Measurements from ENCODE around the gene LAP3. TPM values are rescaled to one million over a fixed set of nuclear protein-coding genes. Genes with fewer than 3 reads are reported as not detected.
A peak's percentile ranks its signal among the peaks of the same experiment; 100 is the strongest.

The LAP3 gene
- total RNA-seq, 1 experiment from 2014 or later: 71.0 TPM

DNA sequence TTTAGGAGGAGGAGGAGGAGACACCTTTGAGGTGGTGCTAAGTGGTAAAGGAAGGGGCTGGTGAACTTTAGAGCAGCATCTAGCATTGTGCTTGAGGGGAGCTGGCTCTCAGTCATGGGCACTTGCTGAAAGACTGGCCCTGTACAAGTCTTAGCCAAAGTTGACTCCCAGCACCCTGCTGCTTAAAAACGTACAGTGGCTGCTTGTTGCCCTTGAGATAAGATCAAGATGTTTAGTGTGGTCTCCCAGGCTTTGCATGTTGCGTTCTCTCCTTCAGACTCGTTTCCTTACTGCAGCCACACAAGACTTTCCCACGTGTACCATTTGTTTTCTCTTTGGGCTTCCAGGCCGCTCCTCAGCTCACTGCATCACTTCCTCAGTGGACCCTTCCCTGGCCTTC lies 39.3 kb downstream of the LAP3 start:
- DNase-seq (ENCODE audit: low spot score): no peak

DNA sequence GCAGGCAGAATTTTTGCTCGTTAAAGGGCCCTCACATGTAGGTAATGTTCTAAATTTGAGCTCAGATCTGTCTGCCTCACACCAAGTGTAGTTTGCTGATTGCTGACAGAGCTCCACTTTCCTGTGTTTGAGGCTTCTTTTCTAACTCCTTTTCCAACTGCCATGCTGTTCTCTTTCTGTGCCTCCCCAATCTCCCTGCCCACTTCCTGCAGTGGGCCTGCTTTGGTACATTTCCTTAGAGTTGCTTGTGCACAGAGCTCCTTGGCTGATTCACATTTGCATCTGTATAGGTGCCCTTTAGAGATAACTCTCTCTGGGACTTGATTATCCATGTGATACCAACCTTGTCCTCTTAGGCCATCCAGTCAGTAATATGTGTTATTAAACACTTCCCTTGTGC lies 41.9 kb downstream of the LAP3 start:
- DNase-seq (ENCODE audit: low spot score): no peak

DNA sequence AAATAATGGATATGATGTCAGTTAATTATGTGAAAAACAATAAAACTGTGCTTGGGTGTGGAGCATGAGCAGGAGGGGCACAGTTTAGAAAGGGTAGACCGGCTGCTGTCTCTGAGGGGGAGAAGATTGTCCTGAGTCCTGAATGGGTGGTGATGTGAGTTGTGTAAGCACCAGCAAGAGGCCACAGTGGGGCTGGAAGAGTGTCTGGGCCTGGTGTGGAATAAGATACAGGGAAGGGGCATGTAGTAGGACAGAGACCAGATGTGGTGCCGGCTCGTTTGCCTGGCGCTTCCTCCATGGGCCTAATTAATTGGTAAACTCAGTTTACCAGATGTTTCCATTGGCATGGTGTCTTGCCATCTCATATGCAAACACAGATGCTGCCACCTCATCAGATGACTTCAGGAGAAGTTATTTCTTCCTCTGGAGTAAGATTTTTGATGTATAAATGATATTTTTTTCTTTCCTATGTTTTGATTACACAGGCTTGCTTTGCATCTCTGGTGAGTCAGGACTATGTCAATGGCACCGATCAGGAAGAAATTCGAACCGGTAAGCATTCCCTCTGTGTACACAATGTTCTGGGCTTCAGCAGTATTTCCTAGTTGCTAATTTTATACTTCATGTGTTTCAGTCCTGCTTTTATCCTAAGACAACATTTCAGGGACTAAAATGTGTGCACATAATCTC lies 42.6 kb downstream of the LAP3 start:
- DNase-seq (ENCODE audit: low spot score): no peak

DNA sequence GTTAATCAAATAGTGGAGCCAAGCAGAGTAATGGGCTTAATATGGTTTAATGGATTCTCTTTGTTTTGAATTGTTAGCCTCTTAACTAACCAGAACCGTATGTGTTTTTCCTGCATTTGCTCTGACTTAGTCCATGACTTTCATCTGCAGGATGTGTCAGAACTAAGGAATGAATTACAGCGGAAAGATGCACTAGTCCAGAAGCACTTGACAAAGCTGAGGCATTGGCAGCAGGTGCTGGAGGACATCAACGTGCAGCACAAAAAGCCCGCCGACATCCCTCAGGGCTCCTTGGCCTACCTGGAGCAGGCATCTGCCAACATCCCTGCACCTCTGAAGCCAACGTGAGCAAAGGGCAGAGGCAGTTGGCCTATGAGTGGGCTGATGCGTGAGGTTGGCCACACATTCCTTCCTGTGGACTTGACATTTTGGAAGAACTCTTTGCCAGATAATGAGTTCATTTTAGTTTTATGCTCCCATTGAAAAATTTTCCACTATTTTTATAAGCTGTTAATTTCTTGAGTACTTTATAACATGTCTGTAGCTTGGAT lies 46.5 kb downstream of the LAP3 start:
- DNase-seq (ENCODE audit: low spot score): no peak

DNA sequence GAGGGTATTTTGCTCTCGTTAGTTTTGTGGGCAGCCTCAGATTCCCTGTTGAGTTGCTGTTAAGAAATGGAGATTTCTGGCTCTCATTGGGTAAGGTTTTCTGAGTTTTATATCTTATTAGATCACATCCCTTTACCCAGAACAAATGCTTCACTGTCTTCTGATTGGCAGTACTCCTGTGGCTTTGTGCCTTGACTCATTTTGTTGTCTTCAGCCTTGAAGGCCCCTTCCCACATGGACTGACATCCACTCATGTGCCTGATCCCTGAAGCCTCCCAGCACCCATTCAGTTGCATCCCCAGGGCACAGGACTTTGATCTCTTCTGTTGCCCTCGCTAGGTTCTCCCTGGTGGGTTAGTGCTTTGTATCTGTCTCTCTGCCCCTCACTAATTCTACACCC lies 47.8 kb downstream of the LAP3 start:
- DNase-seq (ENCODE audit: low spot score): no peak

DNA sequence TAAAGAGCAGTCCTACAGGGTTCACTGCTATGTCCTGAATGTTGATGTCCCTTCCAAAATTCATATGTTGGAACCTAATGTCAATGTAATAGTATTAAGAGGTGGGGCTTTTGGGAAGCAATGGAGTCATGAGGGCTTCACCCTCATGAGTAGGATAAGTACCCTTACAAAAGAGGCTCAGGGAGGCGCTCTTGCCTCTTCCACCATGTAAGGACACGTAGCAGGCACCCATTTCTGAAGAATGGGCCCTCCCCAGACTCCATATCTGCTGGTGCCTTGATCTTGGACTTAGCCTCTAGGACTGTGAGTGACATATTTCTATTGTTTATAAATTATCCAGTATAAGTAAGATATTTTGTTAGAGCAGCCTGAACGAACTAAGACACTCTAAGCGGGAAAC lies 53.2 kb downstream of the LAP3 start:
- DNase-seq (ENCODE audit: low spot score): no peak

DNA sequence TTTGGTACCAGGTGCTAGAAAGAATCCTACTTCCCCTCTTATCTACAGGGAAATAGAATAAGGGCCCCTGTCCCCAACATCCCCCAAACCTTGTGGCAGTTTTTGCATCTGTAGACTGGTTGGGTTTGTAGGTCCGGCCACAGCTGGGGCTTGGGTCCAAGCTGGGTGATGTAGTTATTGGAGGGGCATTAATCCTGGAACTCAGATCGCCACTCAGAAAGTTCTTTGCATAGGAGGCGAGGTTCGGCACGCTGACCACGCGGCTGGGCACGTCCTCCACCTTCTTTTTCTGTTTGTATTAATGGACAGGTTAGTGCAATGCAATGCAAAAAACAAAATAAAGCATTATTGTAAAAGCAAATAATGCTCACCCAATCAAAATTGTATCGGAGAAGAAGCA lies 56.6 kb downstream of the LAP3 start:
- no peak for DNase-seq (ENCODE audit: low spot score)

DNA sequence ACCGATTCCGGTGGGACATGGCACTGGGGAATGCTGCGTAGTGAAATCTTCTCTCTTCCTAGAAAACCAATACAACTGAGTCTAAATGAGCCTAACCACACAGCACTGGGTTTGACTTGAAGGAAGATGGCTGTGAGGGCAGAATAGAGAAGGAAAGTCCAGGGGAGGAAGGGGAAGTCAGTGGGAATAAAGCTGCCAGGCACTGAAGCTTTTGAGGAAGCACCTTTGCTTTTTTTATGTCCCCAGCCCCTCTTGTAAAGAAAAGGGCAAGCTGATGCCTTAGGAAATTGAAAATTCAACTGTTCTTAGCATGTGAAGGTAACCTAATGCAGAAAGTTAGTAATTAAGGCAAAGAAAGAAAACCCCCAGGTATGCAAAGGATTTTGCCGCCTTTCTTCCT lies 58.1 kb downstream of the LAP3 start:
- no peak for DNase-seq (ENCODE audit: low spot score)

DNA sequence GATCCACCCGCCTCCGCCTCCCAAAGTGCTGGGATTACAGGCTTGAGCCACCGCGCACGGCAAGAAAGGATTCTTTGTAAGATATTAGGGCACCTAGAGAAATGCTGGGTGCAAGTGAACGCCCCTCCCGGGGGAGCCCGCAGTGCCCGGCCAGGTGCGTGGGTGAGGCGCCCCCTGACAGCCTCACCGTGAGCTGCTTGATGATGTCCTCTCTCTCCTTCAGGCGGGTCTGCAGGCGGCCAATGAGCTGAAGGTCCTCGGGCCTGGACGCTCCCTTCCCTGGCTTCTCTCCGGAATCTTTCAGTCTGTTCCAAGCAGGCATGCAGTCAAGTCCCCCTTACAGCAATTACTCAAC lies 59.3 kb downstream of the LAP3 start:
- DNase-seq (ENCODE audit: low spot score): no peak

DNA sequence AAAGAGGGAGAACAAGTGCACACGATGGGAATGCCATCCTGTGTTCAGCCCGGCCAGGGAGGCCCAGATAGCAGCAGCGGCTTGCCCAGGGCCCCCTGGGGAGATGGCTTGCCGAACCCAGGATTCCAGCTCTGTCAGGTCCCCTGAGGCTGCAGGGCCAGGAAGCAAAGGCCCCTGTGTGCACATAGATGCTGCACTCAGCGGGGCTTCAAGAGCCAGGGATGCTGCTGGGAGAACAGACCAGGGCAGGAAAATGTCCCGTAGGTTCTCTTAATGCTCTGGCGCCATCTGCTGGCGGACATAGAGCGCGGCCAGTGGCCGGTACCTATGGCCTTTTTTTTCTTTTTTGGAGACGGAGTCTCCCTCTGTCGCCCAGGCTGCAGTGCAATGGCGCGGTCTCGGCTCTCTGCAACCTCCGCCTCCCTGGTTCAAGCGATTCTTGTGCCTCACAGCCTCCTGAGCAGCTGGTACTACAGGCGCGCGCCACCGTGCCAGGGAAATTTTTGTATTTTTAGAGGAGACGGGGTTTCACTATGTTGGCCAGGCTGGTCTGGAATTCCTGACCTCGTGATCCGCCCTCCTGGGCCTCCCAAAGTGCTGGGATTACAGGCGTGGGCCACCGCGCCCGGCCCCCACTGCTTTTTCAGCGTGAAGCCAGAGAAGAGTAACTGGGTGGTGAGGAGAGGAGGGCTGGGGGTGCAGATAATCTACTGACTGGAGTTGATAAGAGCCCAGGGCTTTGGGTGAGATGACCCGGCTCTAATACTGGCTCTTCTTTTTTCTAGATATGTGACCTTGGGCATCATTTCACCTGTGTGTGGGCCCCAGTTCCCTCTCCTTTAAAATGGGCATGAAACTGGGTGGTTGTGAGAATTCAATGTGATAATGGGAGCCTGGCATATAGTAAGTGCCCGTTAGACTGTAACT lies 60.0 kb downstream of the LAP3 start:
- DNase-seq (ENCODE audit: low spot score): peak; percentile 86

DNA sequence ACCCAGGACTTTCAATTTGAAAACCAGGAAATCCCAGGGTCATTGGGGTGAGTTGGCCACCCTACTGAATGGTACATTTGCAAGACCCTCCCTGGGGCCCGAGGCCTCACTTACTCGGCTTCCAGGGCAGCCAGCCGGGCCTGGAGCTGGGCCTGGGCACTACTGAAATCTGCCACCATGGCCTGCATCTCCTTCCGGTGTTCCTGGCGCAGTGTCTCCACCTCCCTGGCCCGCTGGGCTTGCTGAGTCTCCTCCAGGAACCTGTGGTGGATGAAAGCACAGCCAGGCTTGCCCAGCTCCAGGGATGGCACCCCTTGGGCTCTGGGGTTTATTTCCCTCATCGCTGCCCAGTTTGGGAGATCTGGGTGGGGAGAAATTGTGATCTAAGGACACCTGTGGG lies 62.1 kb downstream of the LAP3 start:
- no peak for DNase-seq (ENCODE audit: low spot score)

DNA sequence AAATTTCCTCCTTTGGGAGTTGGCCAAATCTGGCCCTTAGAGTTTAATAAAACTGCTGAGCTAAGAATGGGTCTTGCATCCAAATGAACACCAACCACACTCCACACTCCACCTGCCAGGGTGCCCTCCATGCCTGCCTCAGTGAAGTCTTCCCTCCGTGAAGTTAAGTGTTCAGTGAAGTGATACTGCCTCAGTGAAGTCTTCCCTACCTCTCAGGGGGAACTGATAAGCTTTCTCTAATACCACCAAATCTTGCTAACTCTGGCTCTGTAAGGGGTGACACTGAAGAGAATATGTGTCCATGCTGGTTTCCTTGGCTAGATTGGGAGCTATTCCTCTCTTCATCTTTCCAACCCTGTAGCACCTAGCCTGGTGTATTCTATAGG lies 65.4 kb downstream of the LAP3 start:
- no peak for DNase-seq (ENCODE audit: low spot score)

DNA sequence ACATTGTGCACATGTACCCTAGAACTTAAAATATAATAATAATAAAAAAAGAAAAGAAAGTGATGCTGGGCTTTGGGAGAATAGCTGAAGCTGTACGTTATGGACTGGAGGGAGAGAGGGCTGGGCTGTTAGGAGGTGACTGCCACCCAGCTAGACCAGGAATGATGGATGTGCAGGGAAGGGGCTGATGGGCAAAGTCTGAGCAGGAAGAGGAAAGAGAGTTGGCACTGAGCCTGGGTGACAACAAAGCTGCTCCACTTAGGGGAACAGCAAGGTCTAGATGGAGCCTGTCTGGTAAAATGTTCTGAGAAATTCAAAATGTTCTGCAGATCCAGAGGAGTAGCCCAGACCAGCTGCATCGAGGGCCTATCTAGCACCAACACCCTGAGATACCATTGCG lies 69.7 kb downstream of the LAP3 start:
- peak; percentile 21 for DNase-seq (ENCODE audit: low spot score)

DNA sequence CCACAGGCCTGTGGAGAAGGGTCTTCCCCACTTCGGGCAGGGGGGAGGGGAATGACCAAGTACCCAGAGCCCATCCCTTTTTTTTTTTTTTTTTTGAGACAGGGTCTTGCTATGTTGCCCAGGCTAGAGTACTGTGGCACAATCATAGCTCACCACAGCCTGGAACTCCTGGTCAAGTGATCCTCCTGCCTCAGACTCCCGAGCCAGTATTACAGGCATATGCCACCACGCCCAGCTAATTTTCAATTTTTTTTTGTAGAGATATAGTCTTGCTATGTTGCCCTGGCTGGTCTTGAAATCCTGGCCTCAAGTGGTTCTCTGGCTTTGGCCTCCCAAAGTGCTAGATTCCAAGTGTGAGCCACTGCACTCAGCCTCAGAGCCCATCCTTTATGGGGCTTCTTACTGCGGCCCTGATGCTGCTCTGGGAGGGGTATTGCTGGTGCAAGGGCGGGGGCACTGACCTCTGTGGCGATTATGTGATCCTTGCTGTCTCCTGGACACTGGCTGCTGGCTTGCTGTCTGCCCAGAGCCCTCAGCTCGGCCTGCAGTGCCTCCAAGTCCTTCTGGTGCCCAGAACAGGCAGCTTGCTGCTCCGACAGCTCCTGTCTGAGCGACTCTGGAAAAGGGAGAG lies 70.3 kb downstream of the LAP3 start:
- DNase-seq (ENCODE audit: low spot score): no peak

DNA sequence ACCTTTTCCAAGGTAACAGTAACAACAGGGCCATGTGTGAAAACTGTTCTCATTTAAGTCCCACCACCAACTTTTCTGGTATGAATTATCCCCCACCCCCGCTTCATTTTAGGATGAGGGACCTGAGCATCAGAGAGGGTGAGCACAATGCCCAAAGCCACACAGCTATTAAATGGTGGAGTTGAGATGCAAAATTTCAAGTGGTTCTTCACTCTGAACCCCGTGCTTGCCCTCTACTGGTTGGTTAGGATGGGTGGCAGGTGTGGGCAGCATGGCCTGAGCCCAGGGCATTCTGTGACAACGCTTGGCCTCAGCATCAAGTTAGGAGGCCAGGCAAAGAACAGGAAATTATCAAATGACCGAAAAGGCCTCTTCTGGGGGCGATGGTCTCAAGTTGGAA lies 70.9 kb downstream of the LAP3 start:
- DNase-seq (ENCODE audit: low spot score): no peak

DNA sequence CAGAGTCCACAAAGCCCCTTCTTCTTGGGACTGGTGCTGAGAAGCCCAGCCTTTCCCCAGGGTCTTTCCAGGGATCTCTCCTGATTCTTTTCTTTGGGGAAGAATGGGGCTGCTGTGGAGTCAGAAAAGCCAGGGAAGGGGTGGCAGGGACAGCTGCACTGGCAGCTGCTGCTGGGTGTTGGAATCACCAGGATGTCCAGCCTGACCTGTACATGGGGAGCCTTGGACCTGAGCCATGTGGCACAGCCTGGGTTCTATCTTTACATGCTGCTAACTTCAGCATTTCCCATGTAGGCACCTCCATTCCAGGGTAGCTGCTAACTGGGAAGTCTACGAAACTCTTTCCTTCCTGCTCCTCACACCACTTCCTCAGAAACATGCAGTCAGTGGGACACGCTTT lies 73.4 kb downstream of the LAP3 start:
- DNase-seq (ENCODE audit: low spot score): no peak

DNA sequence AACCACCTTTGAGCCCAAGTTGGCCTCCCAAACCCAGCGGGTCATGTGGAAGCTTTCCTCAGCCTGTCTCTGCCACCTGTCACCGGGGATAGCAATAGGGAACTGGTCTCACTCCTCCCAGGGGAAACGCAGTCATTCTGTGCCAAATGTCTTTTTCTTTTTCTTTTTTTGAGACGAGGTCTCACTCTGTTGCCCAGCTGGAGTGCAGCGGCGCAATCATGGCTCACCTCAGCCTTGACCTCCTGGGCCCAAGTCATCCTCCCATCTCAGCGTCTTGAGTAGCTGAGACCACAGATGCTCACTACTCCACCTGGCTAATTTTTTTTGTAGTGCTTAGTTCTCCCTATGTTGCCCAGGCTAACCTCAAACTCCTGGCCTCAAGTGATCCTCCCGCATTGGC lies 77.7 kb downstream of the LAP3 start:
- no peak for DNase-seq (ENCODE audit: low spot score)

DNA sequence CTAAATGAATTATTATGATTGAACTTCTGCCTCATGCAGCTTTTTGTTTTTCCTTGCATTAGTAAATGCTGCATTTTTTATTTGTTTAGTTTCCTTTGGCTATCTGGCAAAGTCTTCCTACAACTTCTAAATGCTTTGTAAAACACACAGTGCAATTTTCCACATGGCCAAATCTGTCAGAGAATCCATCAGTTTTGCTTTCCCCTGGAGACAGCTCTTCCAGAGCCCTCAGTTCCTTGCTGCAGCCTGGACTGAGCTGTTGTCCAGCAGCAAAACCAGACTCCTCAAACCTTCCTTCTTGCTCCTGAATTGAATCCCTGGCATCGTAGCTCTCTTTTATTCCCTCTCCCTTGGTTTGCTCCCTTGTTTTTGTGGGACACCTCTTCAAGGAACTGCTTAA lies 80.1 kb downstream of the LAP3 start:
- DNase-seq (ENCODE audit: low spot score): no peak

Data from HT-29 (cell line).